Right ventricle myocardium superior (tissue), 1 donor: Measurements from ENCODE around the gene DCLK1. TPM values are rescaled to one million over a fixed set of nuclear protein-coding genes. Genes with fewer than 3 reads are reported as not detected.
"Not testable (repeated sequence)": the region's sequence is repeated elsewhere in the genome, so short reads cannot be mapped to it uniquely, and the experiment has no call there.

Experiments used
- ATAC-seq: fragments of 200-7000 bp; cut with Tn5 transposase; one replicate; pipeline ENCODE4 v1.9.1; 2020; ENCODE audit warnings: mild to moderate bottlenecking; ENCODE audit not compliant: poor library complexity
- DNase-seq: peaks from one replicate; pipeline ENCODE4 v3.0.0-alpha.2; 2020
- intact Hi-C: fragments of 100-400 bp; cut with DNase I; formaldehyde crosslinking; loops from one replicate; pipeline ENCODE4 v1.11.2; 2022
- total RNA-seq: library from RNA; stranded (reverse); fragmentation: NEBNext Ultra II Directional; extraction: Animal tissue kit (Norgen Biotek cat#: 25700); gene quantifications from one replicate; pipeline ENCODE4 v1.2.1, GENCODE V29; 2021
- donor health status: DM: no; HTN: yes; CAD: no; lungs with severe emphysema.

The DCLK1 gene
- total RNA-seq, 1 donor from 2014 or later: 12.7 TPM

DNA sequence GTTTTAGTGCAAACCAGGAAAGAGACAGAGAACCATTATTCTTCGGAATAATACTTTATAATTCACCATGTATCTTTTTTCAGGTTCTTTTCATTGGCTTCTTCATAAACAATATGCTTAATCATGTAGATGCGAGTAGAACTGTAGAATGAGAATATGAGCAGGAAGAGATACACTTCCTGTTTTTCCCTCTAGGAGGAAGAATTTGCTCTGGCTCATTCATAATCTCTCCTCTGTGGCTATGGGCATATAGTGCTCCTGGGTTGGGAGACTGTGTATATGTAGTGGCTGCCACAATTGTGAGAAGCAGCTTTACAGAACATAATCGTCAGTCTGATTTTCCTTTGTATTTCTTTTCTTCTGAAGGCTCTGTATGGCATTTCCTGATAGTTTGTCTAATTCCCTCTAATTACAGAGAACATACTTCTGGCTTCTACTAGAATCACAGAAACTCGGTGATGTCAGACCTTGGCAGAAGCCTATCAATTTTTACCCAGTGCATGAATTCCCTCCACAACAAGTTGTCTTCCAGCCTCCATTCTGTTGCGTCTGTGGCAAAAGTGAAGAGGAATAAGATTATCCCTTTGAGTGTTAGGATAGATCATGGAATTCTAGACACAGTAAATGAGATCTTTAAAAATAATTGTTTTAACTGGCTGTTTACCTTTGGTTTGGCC is 2.9 kb upstream of the DCLK1 start:
- DNase-seq (no peak), ATAC-seq (no peak)
- intact Hi-C loops: no loop called here

DNA sequence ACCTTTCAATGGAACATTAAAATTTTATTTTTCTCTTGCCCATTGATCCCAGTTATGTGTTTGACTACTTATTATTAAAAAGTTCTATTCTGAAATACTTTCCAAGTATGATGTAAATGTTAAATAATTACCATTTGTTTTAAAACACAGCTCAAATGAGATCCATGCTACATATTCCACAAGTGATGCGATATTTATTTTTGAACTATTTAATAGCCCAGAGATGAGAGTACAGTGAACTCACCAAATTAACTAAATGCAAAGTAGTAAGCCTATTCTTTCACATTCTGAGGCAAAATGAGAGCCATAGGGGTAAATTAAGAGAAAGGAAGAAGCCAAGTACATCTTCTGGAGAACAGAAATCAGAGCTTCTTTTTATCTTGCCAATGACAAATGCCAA is 1.2 kb upstream of the DCLK1 start:
- no peak for DNase-seq

DNA sequence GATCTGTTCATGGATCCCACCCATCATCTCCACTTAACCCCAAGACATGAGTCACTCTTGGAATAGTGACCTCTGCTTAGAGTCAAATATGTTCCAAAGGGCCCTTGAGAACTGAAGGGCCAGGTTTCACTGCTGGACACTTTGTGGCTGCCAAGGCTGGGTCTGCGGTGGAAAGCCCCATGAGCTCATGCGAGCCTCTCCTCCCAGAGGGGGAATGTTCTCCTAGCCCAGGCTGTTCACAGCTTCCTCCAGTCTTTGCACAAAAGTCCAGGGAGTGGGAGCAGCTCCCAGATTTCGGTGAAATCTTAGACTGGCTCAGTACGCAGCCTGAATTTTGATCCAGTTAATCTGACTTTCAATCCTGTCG is 732 bp upstream of the DCLK1 start:
- intact Hi-C loops: no loop called here
- DNase-seq (peak; percentile 83), ATAC-seq (peak; percentile 81)

More for the DNA sequence above, 1.2 kb upstream of the DCLK1 start:
- ATAC-seq: no peak
- intact Hi-C loops: no loop called here

DNA sequence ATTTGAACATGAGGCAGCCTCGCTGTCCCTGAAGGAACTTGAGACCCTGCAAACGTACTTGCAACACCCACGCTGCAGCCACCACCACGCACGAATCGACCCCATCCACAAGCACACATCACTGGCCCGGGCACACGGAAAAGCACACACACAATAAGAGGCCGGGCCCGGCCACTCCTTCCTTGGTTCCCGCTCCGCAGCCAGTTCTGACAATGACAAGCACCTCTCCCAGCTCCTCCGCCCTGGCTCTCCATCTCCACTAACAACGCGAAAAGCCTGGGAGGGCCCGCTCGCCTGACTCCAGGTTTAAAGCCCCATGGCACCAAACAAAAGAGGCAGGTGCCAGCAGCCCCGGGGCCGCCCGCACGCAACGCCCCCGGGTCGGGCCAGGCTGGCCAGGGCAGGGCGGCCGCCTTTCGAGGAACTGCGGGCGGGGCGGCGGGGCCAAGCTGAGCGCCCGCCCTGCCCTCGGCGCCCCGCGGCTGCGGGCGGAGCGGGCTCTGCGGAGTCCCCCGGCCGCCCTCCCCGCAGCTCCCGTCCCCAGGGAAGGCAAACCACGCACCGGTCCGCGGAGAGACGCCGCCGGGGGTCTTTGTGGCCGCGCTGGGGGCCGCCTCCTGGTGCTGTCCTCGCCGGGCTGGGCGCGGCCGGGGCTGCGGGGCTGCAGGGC is 495 bp downstream of the DCLK1 start:
- DNase-seq (peak; percentile 60), ATAC-seq (no peak)
- intact Hi-C loops: no loop called here

DNA sequence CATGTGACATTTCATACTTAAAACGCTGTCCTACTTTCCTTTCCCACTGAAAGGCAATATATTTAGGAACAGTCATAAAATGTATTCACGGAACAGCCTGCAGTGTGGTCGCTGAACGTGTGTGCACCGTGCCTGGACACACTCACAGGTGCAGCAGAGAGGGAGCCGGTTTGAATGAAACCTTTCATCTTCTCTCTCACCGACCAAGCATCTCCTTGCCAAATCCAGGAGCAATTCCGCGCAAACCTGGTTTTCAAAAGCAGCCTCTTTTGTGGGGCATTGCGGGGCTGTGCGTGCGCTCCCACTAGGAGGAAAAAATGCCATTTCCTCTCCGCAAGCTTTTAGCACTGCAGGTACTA is 1.0 kb downstream of the DCLK1 start:
- ATAC-seq: no peak
- no peak for DNase-seq
- intact Hi-C loops: no loop called here

DNA sequence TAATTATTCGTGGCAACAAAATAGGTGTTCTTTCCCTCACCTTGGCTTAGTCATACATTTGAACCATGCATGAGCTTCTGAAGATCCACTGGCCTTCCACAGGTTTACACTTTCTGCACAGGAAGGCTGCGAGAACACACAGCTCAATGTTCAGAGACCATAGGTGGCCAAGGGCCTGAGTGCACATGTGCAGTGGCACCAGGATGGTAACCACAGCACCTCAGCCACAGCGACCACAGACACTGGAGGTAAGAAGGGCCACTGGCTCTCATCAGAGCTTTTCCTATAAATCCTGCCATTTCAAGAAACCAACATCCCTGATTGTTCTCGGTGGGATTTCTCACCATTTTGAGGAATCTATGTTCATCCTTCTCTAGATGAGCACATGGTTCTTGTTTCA is 1.6 kb downstream of the DCLK1 start:
- intact Hi-C loops: loop anchor here (10.0 kb wide), 1 partner anchor 145 kb away; no protein-coding TSS in a partner anchor
- no peak for DNase-seq
- ATAC-seq: no peak

DNA sequence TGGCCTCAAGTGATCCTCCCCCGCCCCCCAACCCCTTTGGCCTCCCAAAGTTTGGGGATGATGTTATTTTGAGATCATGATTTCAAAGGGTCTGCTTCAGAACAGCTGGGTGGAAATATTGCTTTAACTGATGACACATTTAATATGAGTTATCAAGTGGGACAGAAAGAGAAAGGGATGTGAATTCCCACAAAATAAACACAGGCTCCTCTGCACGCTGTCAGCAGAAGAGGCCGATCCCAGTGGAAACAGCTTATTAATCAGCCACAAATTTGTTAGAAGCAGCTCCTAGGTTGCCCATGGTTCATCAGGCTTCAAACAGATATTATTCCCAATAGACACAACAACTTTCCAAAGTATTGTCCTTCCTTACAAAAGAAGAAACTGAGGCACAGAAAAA is 4.7 kb downstream of the DCLK1 start:
- DNase-seq: no peak
- intact Hi-C loops: loop anchor here (10.0 kb wide), 1 partner anchor 142 kb away; no protein-coding TSS in a partner anchor
- ATAC-seq: no peak

DNA sequence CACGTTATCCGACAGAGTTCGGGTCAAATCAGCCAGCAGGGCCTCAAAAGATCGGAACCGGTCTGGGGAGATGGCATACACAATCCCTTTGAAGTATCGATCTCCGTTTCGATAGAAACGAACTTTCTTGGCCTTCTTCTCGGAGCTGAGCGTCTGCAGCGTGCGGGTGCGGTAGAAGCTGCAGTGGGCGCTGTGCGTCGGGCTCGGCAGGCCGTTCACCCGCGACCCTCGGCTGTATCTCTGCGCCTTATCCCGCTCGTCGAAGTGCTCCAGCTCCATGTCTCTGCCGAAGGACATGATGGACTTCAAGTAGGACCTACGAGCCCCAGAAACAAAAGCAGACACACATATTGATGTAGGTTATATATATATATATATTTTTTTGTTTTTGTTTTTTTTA is 5.3 kb downstream of the DCLK1 start:
- DNase-seq (no peak), ATAC-seq (no peak)
- intact Hi-C loops: loop anchor here (10.0 kb wide), 1 partner anchor 141 kb away; no protein-coding TSS in a partner anchor

DNA sequence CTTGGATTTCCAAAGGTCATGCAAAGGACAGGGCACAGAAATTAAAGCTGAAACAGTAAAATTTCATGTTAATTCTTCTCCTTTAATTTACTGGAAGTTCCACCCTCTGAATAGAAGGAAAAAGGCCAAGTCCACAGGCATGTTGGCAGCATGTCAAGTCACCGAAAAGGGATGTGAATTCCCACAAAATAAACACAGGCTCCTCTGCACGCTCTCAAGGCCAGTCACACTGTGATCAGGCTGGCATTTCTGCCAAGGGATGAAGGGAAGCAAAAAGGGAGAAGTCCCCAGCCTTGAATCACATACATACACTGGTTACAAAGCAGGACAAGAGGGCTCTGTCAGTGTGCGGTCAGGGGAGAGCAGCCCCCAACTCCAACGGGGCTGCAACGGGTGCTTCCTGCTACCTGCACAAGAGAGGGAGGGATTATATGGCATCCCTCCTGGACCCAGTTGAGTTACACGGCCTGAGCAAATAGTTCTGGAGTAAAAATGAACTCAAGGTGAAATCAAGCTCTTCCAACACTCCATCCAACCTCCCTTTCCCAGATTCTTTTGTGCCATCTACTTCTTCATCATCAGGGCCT is 6.9 kb downstream of the DCLK1 start:
- intact Hi-C loops: loop anchor here (10.0 kb wide), 1 partner anchor 140 kb away; no protein-coding TSS in a partner anchor
- peak; percentile 38 for ATAC-seq
- no peak for DNase-seq

DNA sequence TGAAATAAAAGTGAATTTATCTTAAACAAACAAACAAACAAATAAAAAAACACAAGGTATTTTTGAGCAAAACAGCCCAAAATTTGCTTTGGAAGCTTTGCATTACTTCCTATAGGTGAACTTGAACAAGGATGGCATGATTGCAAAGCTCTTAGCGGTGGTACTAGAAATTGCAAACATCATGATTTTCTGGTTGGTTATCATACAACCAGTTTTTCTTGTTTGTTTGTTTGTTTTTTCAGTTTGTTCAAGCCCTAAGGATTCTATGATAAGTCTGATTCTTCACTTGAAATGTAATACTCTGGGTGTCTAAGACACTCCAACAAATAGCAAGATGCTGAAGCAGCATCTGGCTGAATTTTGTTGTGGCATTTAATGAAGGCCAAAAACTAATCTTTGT is 15.9 kb downstream of the DCLK1 start:
- no peak for DNase-seq
- no peak for ATAC-seq
- intact Hi-C loops: no loop called here

DNA sequence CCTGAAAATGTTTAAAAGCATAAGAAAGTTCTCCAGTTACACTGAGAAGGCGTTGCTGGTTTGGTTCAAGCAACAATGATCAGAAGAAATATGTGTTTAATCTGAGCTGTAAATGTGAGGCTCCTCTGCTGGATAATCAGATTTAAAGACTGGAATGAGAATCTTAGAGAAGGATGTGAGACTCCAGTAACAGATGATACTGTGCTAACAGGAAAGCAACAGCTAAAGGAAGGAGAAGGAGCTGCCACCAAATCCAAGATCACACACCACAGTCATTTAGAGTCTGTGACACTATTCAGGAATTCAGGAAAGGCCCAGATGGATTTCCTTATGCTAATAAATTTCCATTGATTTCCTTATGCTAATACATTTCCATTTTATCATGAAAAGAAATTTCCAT is 16.9 kb downstream of the DCLK1 start:
- ATAC-seq (no peak), DNase-seq (no peak)
- intact Hi-C loops: no loop called here

DNA sequence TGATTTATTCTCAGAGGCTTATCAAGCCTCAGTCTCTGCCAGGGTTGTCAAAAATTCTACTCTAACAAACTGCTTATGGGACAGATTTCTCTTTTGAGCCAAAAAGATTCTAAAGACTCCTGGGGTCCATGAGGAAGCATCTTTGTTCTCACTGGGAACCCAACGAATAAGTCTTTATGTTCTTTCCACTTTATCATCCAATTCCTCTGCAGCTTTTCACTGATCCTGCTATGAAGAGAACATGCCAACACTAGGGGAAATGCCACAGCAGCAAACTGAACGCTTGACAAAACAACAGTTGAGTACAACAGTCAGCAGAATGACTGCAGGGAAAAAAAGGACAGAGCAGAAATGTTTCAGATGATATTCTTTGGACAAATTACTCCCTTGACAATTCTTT is 22.2 kb downstream of the DCLK1 start:
- DNase-seq (no peak), ATAC-seq (no peak)
- intact Hi-C loops: no loop called here

DNA sequence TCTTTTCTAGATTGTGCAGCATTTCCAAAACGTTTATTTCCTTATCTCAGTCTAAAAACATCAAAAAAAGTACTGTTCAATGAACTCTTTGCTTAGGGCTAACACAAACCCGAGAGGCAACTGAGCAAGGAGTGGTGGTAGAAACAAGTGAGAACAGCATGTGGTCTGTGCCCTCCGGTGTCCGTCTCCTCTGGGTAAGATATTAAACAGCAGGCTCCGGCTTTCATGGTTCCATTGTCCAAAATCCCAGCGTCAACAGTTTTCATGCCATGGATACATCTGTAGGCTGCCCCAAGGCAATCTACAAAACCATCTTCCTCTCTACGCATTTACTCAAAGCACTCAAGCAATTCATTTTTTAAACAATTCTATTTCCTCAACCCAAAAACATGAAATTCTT is 22.8 kb downstream of the DCLK1 start:
- ATAC-seq (no peak), DNase-seq (no peak)
- intact Hi-C loops: no loop called here

DNA sequence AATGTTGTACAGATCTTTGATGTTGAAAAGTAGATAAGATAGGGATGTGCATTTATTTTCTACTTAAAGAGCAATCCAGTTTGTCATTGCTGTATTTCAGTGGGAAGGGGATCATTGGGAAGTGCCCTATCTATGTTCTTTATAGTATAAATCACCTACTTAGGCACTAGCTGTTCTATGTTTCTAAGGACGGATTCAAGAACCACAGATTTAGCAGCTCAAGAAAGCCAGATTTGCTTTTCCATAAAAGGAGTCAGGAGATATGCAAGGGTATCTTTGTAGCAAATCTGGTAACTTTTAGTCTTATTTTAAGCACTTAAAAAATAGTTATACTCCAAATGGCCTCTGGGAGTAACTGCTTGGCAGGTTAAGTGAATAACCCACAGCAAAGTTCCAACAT is 23.7 kb downstream of the DCLK1 start:
- no peak for DNase-seq

DNA sequence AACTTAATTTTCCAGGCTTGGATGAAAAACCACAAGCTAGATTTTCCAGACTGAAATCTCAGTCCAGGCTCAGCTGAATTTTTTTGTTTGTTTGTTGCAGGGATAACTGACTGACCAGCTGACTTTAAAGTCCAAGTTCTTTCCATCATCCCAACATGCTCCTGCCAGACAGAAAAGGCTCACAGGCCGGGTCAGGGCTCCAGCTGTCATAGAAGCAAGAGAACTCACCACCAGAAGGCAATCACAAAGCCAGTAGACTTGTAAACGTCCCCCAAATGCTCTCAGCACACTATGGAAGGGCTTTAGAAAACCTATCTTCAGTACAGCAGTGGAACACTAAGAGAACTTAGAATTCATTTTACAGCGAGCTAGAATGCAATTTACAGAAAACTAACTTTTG is 25.5 kb downstream of the DCLK1 start:
- intact Hi-C loops: no loop called here
- DNase-seq (no peak), ATAC-seq (no peak)

More for the DNA sequence above, 23.7 kb downstream of the DCLK1 start:
- intact Hi-C loops: no loop called here
- ATAC-seq: no peak

DNA sequence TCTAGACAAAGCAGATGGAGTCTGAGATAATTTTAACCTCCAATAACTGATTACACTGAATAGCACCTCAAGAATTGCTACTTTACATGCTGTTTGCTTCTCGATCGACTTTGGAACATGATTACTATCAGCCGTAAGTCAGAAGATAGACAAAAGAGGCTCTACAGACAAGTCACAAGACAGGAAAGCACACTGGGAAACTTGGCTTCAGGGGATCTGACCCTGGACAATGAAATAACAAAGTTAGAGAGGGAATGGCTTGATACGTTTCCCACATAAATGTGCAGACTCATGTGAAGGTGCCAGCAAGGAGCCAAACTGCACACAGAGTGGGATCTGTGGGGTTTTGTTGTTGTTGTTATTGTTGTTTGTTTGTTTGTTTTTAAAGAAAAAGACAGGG is 28.5 kb downstream of the DCLK1 start:
- no peak for DNase-seq
- ATAC-seq: no peak
- intact Hi-C loops: no loop called here

DNA sequence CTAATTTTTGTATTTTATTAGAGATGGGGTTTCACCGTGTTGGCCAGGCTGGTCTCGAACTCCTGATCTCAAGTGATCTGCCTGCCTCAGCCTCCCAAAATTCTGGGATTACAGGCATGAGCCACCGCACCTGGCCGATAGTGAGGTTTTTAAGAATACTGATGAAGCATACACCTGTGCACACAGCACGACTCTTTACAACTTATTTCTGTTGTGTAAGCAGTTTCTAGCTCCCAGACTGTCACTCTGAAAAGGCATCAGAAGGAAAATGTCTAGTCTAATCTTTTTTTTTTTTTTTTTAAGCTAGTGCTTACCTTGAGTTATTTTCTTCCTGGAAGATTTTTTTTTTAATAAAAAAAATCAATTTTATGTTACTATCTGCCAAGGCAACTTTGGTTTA is 29.3 kb downstream of the DCLK1 start:
- intact Hi-C loops, ATAC-seq, DNase-seq: not testable (repeated sequence)

DNA sequence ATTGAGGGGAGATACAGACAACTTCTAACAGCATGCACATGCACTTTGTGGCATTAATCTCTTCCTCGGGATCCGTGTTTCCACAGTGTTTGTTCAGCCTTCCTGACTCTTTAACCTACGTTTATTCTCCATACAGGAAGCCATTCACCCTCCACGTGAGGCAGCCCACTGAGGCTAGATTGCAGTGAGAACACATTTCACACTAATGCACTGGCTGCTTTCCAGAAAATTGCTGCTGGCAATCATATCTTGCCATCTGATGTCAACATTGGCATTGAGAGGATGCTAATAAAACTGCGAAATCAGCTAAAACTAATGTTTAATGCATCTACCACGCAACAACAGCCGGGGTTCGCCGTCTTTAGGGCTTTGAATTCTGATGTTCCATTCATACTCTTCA is 30.0 kb downstream of the DCLK1 start:
- DNase-seq (no peak), ATAC-seq (no peak)
- intact Hi-C loops: no loop called here

DNA sequence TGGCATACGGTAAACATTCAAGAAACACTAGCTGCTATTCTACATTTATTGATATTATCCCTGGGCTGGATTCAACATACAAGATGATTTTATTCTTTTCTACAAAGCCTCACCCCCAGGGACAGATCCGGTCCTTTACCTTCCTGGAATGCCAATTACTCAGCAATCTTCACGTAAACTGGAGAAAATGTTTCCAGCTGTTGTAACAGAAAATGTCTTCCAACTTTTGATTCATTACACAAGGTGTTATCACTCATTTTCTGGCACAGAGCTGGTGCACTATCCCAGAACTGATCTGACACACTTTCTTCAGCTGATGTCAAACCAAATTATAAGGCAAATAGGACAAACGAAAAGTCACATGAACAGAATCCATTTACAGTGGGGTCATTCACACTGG is 33.1 kb downstream of the DCLK1 start:
- intact Hi-C loops: no loop called here
- DNase-seq: no peak
- ATAC-seq: peak; percentile 49
